Kidney epithelial cell (primary cell): ENCODE results near the gene RFC2. TPM values are rescaled to one million over a fixed set of nuclear protein-coding genes. Genes with fewer than 3 reads are reported as not detected.
"Not testable (repeated sequence)": the region's sequence is repeated elsewhere in the genome, so short reads cannot be mapped to it uniquely, and the experiment has no call there.

Experiments used
- DNase-seq: peaks from one replicate; pipeline ENCODE4 v3.0.0-alpha.2; 2010; ENCODE audit warnings: low read depth
- H3K27me3 ChIP-seq: 2 replicates; pipeline ENCODE4 v1.6.0; 2011; ENCODE audit warnings: low read length; ENCODE audit not compliant: control insufficient read depth, insufficient read depth
- H3K36me3 ChIP-seq: 2 replicates; pipeline ENCODE4 v1.5.1; 2011; ENCODE audit warnings: low read length; ENCODE audit not compliant: control insufficient read depth, insufficient read depth
- H3K4me3 ChIP-seq: 2 replicates; pipeline ENCODE4 v1.5.1; 2011; ENCODE audit warnings: low read depth, mild to moderate bottlenecking, control low read depth, low read length
- CTCF ChIP-seq: IDR thresholded peaks from 2 replicates; pipeline ENCODE4 v1.5.1; 2011; ENCODE audit warnings: mild to moderate bottlenecking, moderate library complexity, low read length, control low read depth, inconsistent platforms; ENCODE audit not compliant: insufficient read depth, poor library complexity, severe bottlenecking
- total RNA-seq: library from RNA; depleted of rRNA; stranded (reverse); fragments of >200 nt; gene quantifications from 2 replicates; pipeline ENCODE4 v1.2.3, GENCODE V29; 2015

The RFC2 gene
- total RNA-seq, 1 donor from 2014 or later, result 15.7 TPM

GRCh38 chr7:74256491-74257408, 2.6 kb upstream of the RFC2 start:
- Histone ChIP-seq H3K4me3 (no peak overlapping the region), H3K36me3 (no peaks in the 10 kb centered on the region), H3K27me3 (no peaks in the 10 kb centered on the region)
- DNase-seq, result no peak
- no peak for TF ChIP-seq CTCF

GRCh38 chr7:74255461-74255860, 1.3 kb upstream of the RFC2 start:
- not testable (repeated sequence) for H3K4me3 ChIP-seq, DNase-seq, H3K27me3 ChIP-seq, H3K36me3 ChIP-seq

DNA sequence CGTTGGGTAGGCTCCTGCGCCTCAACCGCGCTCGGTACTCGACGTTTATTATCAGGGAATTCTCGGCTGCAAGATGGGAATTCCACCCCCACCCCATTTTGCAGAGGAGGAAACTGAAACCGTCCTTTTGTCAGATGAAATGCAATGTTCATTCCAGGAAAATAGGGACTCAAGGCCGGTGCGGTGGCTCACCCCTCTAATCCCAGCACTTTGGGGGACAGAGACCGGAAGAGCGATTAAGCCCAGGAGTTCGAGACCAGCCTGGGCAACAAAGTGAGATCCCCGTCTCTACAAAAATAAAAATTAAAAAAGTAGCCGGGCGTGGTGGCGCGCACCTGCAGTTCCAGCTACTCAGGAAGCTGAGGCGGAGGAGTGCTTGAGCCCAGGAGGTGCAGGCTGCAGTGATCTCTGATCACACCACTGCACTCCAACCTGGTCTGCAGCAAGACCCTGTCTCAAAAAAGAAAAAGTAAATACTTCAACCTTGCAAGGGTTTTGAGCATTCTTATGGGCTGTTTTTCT, 720 bp upstream of the RFC2 start:
- H3K36me3 ChIP-seq, result no peaks in the 10 kb centered on the region
- no peak for DNase-seq
- no peak for TF ChIP-seq CTCF
- no peaks in the 10 kb centered on the region for H3K27me3 ChIP-seq
- H3K4me3 ChIP-seq, result peak overlapping the region; percentile 89

- Histone ChIP-seq H3K36me3 (no peaks in the 10 kb centered on the region), H3K4me3 (peak overlapping the region; percentile 89), H3K27me3 (no peaks in the 10 kb centered on the region)
- no peak for TF ChIP-seq CTCF
- DNase-seq, result no peak
Observed at GRCh38 chr7:74253835-74254128, 417 bp downstream of the RFC2 start.

DNA sequence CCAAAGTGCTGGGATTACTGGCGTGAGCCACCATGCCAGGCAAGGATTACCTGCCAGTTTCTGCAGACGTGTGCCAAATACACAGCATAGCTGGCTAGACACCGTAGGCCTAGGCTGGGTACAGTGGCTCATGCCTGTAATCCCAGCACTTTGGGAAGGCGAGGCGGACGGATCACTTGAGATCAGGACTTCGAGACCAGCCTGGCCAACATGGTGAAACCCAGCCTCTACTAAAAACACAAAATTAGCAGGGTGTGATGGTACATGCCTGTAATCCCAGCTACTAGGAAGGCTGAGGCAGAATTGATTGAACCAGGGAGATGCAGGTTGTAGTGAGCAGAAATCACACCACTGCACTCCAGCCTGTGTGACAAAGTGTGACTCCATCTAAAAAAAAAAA, 868 bp downstream of the RFC2 start:
- Histone ChIP-seq H3K27me3 (no peaks in the 10 kb centered on the region), H3K4me3 (peak overlapping the region; percentile 89), H3K36me3 (no peaks in the 10 kb centered on the region)
- TF ChIP-seq CTCF, result no peak
- DNase-seq, result no peak

- H3K36me3 ChIP-seq, result no peaks in the 10 kb centered on the region
- TF ChIP-seq CTCF, result no peak
- H3K27me3 ChIP-seq, result no peaks in the 10 kb centered on the region
- no peak overlapping the region for H3K4me3 ChIP-seq
- DNase-seq, result no peak
Observed at GRCh38 chr7:74252893-74253292, 1.3 kb downstream of the RFC2 start.

DNA sequence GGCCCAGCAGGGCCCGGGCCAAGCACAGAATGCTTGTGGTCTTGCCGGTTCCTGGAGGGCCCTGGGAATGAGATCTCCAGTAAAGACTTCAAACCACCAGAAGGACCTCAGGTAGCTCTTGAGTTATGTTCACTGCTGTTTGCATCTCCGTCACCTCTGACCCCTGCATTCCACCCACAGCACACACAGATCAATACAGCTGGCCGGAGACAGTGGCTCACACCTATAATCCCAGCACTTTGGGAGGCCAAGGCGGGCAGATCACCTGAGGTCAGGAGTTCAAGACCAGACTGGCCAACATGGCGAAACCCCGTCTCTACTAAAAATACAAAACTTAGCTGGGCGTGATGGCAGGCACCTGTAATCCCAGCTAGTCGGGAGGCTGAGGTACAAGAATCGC, 5.1 kb downstream of the RFC2 start:
- not testable (repeated sequence) for H3K27me3 ChIP-seq, H3K4me3 ChIP-seq, H3K36me3 ChIP-seq, DNase-seq
